GM19193 (cell line): ENCODE measurements around the gene VTN.

Experiments used
- POLR2A ChIP-seq: IDR thresholded peaks from 4 replicates; pipeline ENCODE4 v1.6.1; 2011; ENCODE audit not compliant: insufficient read depth, insufficient read length; ENCODE audit errors: extremely low read depth

VTN gene

GRCh38 chr17:28385037-28385400, 14.9 kb upstream of the VTN start:
- no peak for TF ChIP-seq POLR2A

GRCh38 chr17:28384281-28385036, 14.4 kb upstream of the VTN start:
- peak; percentile 55 for TF ChIP-seq POLR2A

- TF ChIP-seq POLR2A: no peak
Measured at GRCh38 chr17:28381141-28381825, 11.2 kb upstream of the VTN start.

GRCh38 chr17:28379814-28380801, 10.0 kb upstream of the VTN start:
- no peak for TF ChIP-seq POLR2A

- TF ChIP-seq POLR2A: no peak
Measured at GRCh38 chr17:28372945-28373274, 2.8 kb upstream of the VTN start.

GRCh38 chr17:28372203-28372944, 2.3 kb upstream of the VTN start:
- no peak for TF ChIP-seq POLR2A

- TF ChIP-seq POLR2A: peak; percentile 43
Measured at GRCh38 chr17:28371245-28372202, 1.4 kb upstream of the VTN start, which contains the start of gene SARM1. Gene SARM1 (plus strand): TSS chr17:28371694. CDS start chr17:28372033, 339 bp downstream.

GRCh38 chr17:28370744-28371103, 617 bp upstream of the VTN start:
- TF ChIP-seq POLR2A: no peak

- no peak for TF ChIP-seq POLR2A
Measured at GRCh38 chr17:28369684-28370034, 448 bp downstream of the VTN start.

- TF ChIP-seq POLR2A: no peak
Measured at GRCh38 chr17:28368915-28369683, 1.0 kb downstream of the VTN start.

GRCh38 chr17:28368306-28368831, 1.7 kb downstream of the VTN start:
- no peak for TF ChIP-seq POLR2A

- no peak for TF ChIP-seq POLR2A
Measured at GRCh38 chr17:28367641-28368305, 2.3 kb downstream of the VTN start.
